ENCODE data around the gene MRPL39. TPM values are rescaled to one million over a fixed set of nuclear protein-coding genes. Genes with fewer than 3 reads are reported as not detected.

The MRPL39 gene
- total and polyA plus RNA-seq, 9 of the 15 experiments (the other 6 are each of a cell fraction or from before 2014, with no cell fraction given): 65.4 to 247 (median 105) TPM

DNA sequence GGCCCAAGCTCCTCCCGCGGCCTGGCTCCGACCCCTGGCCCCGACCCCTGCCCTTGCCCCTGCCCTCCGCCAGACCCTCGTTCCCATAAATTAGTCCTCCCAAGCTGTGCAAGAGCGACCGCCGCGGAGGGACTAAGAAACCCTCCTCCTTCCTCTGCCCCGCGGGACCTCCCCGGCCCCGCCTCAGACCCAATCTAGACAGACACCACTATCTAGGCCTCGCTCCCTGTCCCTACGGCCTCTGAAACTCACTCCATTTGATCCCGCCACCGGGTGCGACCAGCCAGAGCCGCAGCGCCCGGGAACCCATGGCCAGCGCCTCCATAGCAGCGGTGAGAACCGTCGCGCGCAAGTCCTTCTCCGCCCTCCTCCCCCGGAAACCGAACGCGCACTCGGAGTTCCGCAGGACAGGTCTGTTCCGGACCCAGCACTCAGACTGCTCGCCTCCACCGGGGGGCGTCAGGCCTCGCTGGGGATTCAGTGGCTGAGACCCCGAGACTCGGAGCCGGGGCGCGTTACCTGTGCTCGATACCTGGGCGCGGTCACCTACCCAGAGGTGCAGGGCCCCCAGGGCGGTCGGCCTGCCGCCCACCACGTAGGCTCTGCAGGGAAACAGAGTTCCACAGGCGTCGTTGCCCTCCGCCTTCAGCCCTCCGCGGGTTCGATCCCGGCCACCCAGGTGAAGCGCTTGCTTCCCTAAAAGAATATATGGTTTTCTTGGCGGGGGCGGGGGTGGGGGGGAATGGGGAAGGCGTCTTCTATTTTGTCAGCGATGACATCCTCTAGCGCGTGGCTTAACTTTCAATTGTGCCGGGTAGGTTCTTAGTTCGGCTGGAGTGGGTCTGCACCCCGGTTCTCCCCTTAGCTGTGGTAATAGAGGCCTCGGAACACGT, at the start of gene MRPL39 (continued):
- TF ChIP-seq ZFX (CRISPR knock-in tag; IDR thresholded peaks at IDR 0.05): peak; percentile 76
- TF ChIP-seq KLF16 (IDR thresholded peaks at IDR 0.05): no peak
- no peak for TF ChIP-seq CCAR2 (IDR thresholded peaks at IDR 0.05; ENCODE audit: low read depth, low read length)
- TF ChIP-seq CTBP1 (IDR thresholded peaks at IDR 0.05; ENCODE audit: borderline replicate concordance): peak; percentile 86
- TF ChIP-seq ZNF146 (CRISPR knock-in tag; IDR thresholded peaks at IDR 0.05; ENCODE audit: unreplicated experiment): no peak
- no peak for TF ChIP-seq HNRNPL (IDR thresholded peaks at IDR 0.05; ENCODE audit: low read depth, low read length)
- TF ChIP-seq, protein P1, sequence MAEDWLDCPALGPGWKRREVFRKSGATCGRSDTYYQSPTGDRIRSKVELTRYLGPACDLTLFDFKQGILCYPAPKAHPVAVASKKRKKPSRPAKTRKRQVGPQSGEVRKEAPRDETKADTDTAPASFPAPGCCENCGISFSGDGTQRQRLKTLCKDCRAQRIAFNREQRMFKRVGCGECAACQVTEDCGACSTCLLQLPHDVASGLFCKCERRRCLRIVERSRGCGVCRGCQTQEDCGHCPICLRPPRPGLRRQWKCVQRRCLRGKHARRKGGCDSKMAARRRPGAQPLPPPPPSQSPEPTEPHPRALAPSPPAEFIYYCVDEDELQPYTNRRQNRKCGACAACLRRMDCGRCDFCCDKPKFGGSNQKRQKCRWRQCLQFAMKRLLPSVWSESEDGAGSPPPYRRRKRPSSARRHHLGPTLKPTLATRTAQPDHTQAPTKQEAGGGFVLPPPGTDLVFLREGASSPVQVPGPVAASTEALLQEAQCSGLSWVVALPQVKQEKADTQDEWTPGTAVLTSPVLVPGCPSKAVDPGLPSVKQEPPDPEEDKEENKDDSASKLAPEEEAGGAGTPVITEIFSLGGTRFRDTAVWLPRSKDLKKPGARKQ (CRISPR knock-in tag; IDR thresholded peaks at IDR 0.05): no peak
- TF ChIP-seq TRIM28 (IDR thresholded peaks at IDR 0.05): peak; percentile 61; the same call in 1 of the 2 replicates
- peak; percentile 50 to 93 (median 89) for TF ChIP-seq YY1 (IDR thresholded peaks at IDR 0.05; ENCODE audit: borderline replicate concordance in 1 of 3, control insufficient read depth in 1 of 3, extremely low read depth in 1 of 3, insufficient read depth in 3 of 3, insufficient read length in 1 of 3, insufficient replicate concordance in 2 of 3, low read depth in 1 of 3, low read length in 2 of 3)
- TF ChIP-seq NCOA4 (IDR thresholded peaks at IDR 0.05; ENCODE audit: partially characterized antibody): no peak
- TF ChIP-seq ZNF354B (CRISPR knock-in tag; IDR thresholded peaks at IDR 0.05): no peak
- no peak for TF ChIP-seq SAFB (IDR thresholded peaks at IDR 0.05; ENCODE audit: borderline replicate concordance, low read depth, low read length)
- TF ChIP-seq NCOA6 (IDR thresholded peaks at IDR 0.05): peak; percentile 52; the same call in 1 of the 2 replicates
- TF ChIP-seq, protein P2, sequence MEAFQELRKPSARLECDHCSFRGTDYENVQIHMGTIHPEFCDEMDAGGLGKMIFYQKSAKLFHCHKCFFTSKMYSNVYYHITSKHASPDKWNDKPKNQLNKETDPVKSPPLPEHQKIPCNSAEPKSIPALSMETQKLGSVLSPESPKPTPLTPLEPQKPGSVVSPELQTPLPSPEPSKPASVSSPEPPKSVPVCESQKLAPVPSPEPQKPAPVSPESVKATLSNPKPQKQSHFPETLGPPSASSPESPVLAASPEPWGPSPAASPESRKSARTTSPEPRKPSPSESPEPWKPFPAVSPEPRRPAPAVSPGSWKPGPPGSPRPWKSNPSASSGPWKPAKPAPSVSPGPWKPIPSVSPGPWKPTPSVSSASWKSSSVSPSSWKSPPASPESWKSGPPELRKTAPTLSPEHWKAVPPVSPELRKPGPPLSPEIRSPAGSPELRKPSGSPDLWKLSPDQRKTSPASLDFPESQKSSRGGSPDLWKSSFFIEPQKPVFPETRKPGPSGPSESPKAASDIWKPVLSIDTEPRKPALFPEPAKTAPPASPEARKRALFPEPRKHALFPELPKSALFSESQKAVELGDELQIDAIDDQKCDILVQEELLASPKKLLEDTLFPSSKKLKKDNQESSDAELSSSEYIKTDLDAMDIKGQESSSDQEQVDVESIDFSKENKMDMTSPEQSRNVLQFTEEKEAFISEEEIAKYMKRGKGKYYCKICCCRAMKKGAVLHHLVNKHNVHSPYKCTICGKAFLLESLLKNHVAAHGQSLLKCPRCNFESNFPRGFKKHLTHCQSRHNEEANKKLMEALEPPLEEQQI (IDR thresholded peaks at IDR 0.05): peak; percentile 90
- TF ChIP-seq DDX20 (tag; IDR thresholded peaks at IDR 0.05; ENCODE audit: low read depth): no peak
- peak; percentile 79; the same call in 1 of the 2 replicates for TF ChIP-seq CBX5 (IDR thresholded peaks at IDR 0.05; ENCODE audit: borderline replicate concordance, low read depth)
- TF ChIP-seq, protein P3, sequence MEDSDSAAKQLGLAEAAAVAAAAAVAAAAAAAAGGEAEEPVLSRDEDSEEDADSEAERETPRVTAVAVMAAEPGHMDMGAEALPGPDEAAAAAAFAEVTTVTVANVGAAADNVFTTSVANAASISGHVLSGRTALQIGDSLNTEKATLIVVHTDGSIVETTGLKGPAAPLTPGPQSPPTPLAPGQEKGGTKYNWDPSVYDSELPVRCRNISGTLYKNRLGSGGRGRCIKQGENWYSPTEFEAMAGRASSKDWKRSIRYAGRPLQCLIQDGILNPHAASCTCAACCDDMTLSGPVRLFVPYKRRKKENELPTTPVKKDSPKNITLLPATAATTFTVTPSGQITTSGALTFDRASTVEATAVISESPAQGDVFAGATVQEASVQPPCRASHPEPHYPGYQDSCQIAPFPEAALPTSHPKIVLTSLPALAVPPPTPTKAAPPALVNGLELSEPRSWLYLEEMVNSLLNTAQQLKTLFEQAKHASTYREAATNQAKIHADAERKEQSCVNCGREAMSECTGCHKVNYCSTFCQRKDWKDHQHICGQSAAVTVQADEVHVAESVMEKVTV (CRISPR knock-in tag; IDR thresholded peaks at IDR 0.05): no peak
- peak; percentile 55 for TF ChIP-seq CREB1 (IDR thresholded peaks at IDR 0.05)
- TF ChIP-seq CREB1 (CRISPR knock-in tag; IDR thresholded peaks at IDR 0.05): no peak
- TF ChIP-seq ETV5 (CRISPR knock-in tag; IDR thresholded peaks at IDR 0.05; ENCODE audit: low read depth): peak; percentile 87
